Ascending aorta (tissue), 2 donors: Measurements from ENCODE around the gene SMURF1. TPM values are rescaled to one million over a fixed set of nuclear protein-coding genes. Genes with fewer than 3 reads are reported as not detected.
A peak's percentile ranks its signal among the peaks of the same experiment; 100 is the strongest.

Experiments used
- DNase-seq, 2 donors: peaks; one replicate each; pipeline ENCODE4 v3.0.0-alpha.2; 2019; ENCODE audit warnings: low spot score in 2 of 2
- H3K27ac ChIP-seq, 2 donors: fragments of 200-600 bp; sonication (generic); one replicate each; pipeline ENCODE4 v1.5.1; 2016 to 2017; ENCODE audit warnings: mild to moderate bottlenecking in 1 of 2
- H3K27me3 ChIP-seq: fragments of 200-600 bp; sonication (generic); one replicate; pipeline ENCODE4 v1.5.1; 2017
- H3K36me3 ChIP-seq, 2 donors: fragments of 200-600 bp; sonication (generic); one replicate each; pipeline ENCODE4 v1.5.1; 2016
- H3K4me1 ChIP-seq, 2 donors: fragments of 200-600 bp; sonication (generic); one replicate each; pipeline ENCODE4 v1.5.1; 2016 to 2017; ENCODE audit warnings: mild to moderate bottlenecking in 1 of 2
- H3K4me3 ChIP-seq, 2 donors: fragments of 200-600 bp; sonication (generic); one replicate each; pipeline ENCODE4 v1.5.1; 2016 to 2017; ENCODE audit warnings: mild to moderate bottlenecking in 1 of 2
- H3K9me3 ChIP-seq, 2 donors: fragments of 200-600 bp; sonication (generic); one replicate each; pipeline ENCODE4 v1.5.1; 2016
- intact Hi-C: fragments of 100-400 bp; cut with DNase I; formaldehyde crosslinking; loops from one replicate; pipeline ENCODE4 v1.15.1; 2023
- total RNA-seq: library from RNA; depleted of rRNA; stranded (reverse); fragments of >200 nt; gene quantifications from one replicate; pipeline ENCODE4 v1.1.0, GENCODE V29; 2016
- TF ChIP-seq, protein P1 (sequence below), 3 experiments: fragments of 200-600 bp in 2 of 3; fragments of 450-650 bp in 1 of 3; sonication (generic) in 2 of 3; IDR thresholded peaks; one replicate each; pipeline ENCODE4 v1.5.1; 2016 to 2019; ENCODE audit warnings: antibody characterized with exemption in 3 of 3, mild to moderate bottlenecking in 1 of 3, moderate library complexity in 1 of 3

The SMURF1 gene
- total RNA-seq, 1 donor from 2014 or later: 26.5 TPM

DNA sequence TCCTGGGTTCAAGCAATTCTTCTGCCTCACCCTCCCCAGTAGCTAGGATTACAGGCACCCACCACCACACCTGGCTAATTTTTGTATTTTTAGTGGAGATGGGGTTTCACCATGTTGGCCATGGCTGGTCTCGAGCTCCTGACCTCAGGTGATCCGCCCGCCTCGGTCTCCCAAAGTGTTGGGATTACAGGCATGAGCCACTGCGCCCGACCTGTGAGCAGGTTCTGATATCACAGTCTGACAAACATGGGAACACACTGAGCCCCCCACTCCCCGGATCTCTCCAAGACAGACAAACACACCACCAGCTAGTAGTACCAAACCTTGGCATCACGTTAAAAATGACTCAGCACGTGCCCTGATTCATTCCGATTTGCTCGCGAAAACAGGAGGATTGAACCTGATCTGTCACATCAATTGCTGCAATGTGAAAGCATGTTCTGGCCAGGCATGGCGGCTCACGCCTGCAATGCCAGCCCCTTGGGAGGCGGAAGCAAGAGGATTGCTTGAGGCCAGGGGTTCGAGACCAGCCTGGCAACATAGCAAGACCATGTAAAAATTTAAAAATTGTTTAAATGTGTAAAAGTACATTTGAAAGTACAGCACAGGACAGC, 106.5 kb downstream of the SMURF1 start:
- Histone ChIP-seq H3K4me1 (peaks cover 3 to 27% of the 10 kb centered on the region in 2 donors), H3K27ac (peak overlapping the region; percentile 19 to 52), H3K9me3 (no peaks in the 10 kb centered on the region), H3K4me3 (no peak overlapping the region), H3K27me3 (no peaks in the 10 kb centered on the region), H3K36me3 (peaks cover 70 to 89% of the 10 kb centered on the region in 2 donors)
- TF ChIP-seq, protein P1, sequence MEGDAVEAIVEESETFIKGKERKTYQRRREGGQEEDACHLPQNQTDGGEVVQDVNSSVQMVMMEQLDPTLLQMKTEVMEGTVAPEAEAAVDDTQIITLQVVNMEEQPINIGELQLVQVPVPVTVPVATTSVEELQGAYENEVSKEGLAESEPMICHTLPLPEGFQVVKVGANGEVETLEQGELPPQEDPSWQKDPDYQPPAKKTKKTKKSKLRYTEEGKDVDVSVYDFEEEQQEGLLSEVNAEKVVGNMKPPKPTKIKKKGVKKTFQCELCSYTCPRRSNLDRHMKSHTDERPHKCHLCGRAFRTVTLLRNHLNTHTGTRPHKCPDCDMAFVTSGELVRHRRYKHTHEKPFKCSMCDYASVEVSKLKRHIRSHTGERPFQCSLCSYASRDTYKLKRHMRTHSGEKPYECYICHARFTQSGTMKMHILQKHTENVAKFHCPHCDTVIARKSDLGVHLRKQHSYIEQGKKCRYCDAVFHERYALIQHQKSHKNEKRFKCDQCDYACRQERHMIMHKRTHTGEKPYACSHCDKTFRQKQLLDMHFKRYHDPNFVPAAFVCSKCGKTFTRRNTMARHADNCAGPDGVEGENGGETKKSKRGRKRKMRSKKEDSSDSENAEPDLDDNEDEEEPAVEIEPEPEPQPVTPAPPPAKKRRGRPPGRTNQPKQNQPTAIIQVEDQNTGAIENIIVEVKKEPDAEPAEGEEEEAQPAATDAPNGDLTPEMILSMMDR (IDR thresholded peaks at IDR 0.05): no peak
- intact Hi-C loops: loop anchor here (5.0 to 10.0 kb wide), 2 partner anchors 185 to 517 kb away; partner anchors contain the start of genes FAM200A and ZNF655
- DNase-seq: peak in 1 of 2 donors; percentile 62

DNA sequence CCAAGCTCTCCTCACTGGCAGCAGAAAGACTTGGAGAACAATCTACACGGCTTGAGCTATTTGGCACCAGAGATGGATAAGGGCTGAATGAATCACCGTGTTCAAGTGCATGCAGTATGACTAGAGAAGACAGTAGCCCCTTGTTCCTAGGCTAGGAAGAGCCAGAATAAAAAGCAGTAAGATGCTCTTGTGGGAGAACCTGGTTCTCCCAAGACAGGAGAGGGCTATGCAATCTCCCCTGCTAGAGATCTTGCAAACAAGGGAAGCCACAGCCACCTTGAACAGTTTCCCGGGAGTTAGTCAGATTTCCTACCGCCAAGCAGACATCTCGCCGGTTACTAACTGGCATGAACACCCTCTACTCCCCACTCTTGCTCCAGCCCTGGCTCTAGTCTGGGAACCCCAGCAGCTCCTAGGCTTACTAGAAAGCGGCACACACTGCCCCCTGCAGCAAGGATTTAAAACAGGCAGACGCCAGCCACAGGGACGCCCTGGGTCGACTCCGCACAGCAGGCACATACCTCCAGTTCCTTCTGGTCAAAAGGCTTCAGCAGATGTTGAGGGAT, 107.3 kb downstream of the SMURF1 start:
- peak in 1 of 2 donors; percentile 78 for DNase-seq
- peaks cover 77 to 93% of the 10 kb centered on the region in 2 donors for H3K36me3 ChIP-seq
- H3K4me1 ChIP-seq: peaks cover 3 to 30% of the 10 kb centered on the region in 2 donors
- H3K27ac ChIP-seq: peak overlapping the region; percentile 52 to 65
- intact Hi-C loops: loop anchor here (5.0 to 10.0 kb wide), 2 partner anchors 186 to 518 kb away; partner anchors contain the start of genes FAM200A and ZNF655
- TF ChIP-seq, protein P1 (IDR thresholded peaks at IDR 0.05): peak; percentile 12 to 53 (median 25)
- no peaks in the 10 kb centered on the region for H3K27me3 ChIP-seq
- H3K4me3 ChIP-seq: no peak overlapping the region
- no peaks in the 10 kb centered on the region for H3K9me3 ChIP-seq

DNA sequence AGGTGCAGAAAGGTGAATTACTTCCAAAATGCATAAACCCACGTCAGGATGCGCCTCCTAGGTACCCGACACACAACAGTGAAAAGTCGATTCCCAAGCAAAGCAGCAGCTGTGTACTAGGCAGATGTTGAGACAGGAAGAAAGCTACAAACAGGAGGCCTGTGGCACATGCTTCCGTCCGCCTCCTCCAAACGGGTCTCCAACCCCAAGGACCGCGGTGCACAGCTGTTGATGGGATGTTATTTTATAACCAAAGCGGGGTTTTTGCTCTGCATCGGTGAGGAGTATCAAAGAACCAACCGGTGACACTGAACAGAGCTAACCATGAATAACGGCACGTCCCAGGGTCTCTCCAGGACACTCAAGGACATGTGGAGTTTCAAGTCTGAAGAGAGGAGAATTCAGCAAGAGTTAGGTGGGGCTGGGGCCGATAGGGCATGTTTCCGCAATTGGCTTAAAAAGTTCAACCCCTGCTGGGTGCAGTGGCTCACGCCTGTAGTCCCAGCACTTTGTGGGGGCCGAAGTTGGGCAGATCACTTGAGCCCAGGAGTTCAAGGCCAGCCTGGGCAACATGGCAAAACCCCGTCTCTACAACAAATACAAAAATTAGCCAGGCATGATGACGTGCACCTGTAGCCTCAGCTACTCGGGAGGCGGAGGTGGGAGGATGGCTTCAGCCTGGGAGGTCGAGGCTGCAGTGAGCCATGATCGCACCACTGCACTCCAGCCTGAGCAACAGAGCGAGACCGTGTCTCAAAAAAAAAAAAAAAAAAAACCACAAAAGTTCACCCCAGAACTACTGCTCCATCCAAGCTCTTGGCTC, 108.0 kb downstream of the SMURF1 start:
- peaks cover 74 to 91% of the 10 kb centered on the region in 2 donors for H3K36me3 ChIP-seq
- no peak for DNase-seq
- H3K27me3 ChIP-seq: no peaks in the 10 kb centered on the region
- intact Hi-C loops: loop anchor here (5.0 to 10.0 kb wide), 2 partner anchors 186 to 519 kb away; partner anchors contain the start of genes FAM200A and ZNF655
- no peaks in the 10 kb centered on the region for H3K9me3 ChIP-seq
- peaks cover 4 to 29% of the 10 kb centered on the region in 2 donors for H3K4me1 ChIP-seq
- peak overlapping the region; percentile 50 to 65 for H3K27ac ChIP-seq
- TF ChIP-seq, protein P1 (IDR thresholded peaks at IDR 0.05): no peak
- no peak overlapping the region for H3K4me3 ChIP-seq

DNA sequence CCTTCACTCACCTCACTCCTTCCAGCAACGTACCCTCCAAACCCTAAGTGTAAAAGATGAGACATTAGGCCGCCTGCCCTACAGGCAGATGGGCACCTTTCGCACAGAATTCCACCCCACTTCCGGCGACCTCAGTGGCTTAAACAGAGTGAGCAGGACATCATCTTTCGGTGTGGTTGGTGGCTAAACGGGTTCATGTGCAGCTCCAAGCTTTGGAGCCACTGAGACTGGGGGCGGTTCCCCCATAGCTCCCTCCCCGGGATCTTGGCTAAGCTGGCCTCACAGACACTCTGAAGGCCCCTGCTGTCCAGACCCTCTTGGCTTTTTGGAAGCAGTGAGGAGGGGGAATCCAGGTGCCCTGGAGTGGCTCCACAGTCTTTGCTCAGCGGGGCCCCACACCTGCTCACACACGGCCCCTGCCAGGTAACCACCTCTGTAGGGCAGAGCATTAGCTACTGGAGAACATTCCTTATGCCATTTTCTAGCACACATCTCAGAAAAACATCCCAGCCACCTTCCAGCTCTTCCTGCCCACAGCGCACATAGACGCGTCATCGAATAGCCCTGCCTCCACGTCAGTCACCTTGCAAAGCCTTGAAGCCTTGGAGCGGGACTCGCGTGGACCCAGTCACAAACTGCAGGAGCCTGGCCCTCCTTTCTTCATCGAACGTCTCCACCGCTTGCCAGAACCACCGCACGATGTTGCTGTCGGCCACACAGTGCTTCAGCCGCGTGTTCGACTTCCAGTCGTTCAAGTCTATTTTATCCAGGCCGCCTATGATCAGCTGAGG, 108.8 kb downstream of the SMURF1 start:
- DNase-seq: peak in 1 of 2 donors; percentile 56
- intact Hi-C loops: loop anchor here (1.0 to 10.0 kb wide), 3 partner anchors 187 to 520 kb away; partner anchors contain the start of genes FAM200A and ZNF655

More for the DNA sequence above, 108.8 kb downstream of the SMURF1 start:
- peak overlapping the region; percentile 88 to 91 for H3K27ac ChIP-seq
- H3K4me1 ChIP-seq: peaks cover 9 to 33% of the 10 kb centered on the region in 2 donors
- peaks cover 75 to 92% of the 10 kb centered on the region in 2 donors for H3K36me3 ChIP-seq
- no peaks in the 10 kb centered on the region for H3K9me3 ChIP-seq
- TF ChIP-seq, protein P1 (IDR thresholded peaks at IDR 0.05): no peak
- H3K27me3 ChIP-seq: no peaks in the 10 kb centered on the region
- H3K4me3 ChIP-seq: no peak overlapping the region
